ENCODE data around the gene METTL4. TPM values are rescaled to one million over a fixed set of nuclear protein-coding genes. Genes with fewer than 3 reads are reported as not detected.

METTL4 gene
- total and polyA plus RNA-seq, 2 donors from 2014 or later = 7.2 to 15.2 TPM

DNA sequence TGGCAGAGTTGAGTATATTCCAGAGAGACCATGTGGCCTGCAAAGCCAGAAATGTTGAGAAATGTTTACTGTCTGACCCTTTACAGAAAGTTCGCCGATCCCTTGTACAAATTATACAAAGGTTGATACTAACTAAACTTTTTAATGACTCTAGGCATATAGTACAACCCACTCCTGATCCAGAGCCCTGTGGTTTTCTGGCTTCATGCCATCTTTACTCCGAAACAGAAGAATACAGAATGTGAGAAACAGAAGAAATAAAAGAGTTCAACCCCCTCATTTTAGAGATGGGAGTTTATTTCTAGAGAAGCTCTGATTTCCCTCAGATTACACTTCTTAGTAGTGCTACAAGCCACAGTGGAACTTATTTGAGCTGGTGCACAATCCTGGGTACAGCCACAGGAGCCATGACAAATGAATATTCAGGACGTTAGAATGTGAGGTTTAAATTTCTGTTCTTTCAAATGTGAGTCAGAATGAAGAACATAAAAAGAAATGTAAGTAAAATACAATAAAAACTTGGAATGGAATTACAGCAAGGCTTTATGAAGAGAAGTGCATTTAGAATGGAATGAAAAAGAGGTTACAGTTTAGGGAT, 46.2 kb upstream of the METTL4 start:
- Histone ChIP-seq H3K9ac (ENCODE audit: low read length in 3 of 3) (no peak overlapping the region), H3K4me1 (ENCODE audit: control insufficient read depth in 2 of 3, insufficient read depth in 2 of 3, low read depth in 1 of 3, low read length in 3 of 3) (no peaks in the 10 kb centered on the region), H3K36me3 (ENCODE audit: control insufficient read depth in 2 of 3, insufficient read depth in 3 of 3, low read length in 3 of 3) (no peaks in the 10 kb centered on the region), H3K27ac (ENCODE audit: low read depth in 2 of 2, low read length in 2 of 2) (no peak overlapping the region), H3K9me3 (ENCODE audit: control insufficient read depth in 2 of 3, insufficient read depth in 1 of 3, low read length in 3 of 3) (no peaks in the 10 kb centered on the region), H3K27me3 (ENCODE audit: control insufficient read depth, insufficient read depth, low read length) (no peaks in the 10 kb centered on the region), H3K4me3 (ENCODE audit: low read length in 3 of 3) (no peak overlapping the region)
- no peak for TF ChIP-seq CTCF (IDR thresholded peaks at IDR 0.05; ENCODE audit: borderline replicate concordance, extremely low read depth, insufficient read depth)
- DNase-seq (no peak), FAIRE-seq (no peak)
- intact Hi-C loops (cut with DNase I) = no loop called here

GRCh38 chr18:2612996-2613395, 41.7 kb upstream of the METTL4 start:
- no peak for FAIRE-seq
- no peak overlapping the region for H3K9ac ChIP-seq (ENCODE audit: low read length in 3 of 3)

GRCh38 chr18:2610549-2610948, 39.2 kb upstream of the METTL4 start:
- no peak for TF ChIP-seq CTCF (IDR thresholded peaks at IDR 0.05; ENCODE audit: borderline replicate concordance, extremely low read depth, insufficient read depth)
- intact Hi-C loops (cut with DNase I) = no loop called here
- no peaks in the 10 kb centered on the region for H3K9me3 ChIP-seq (ENCODE audit: control insufficient read depth in 2 of 3, insufficient read depth in 1 of 3, low read length in 3 of 3)
- H3K4me3 ChIP-seq (ENCODE audit: low read length in 3 of 3) = no peak overlapping the region
- FAIRE-seq (no peak), DNase-seq (no peak)
- H3K4me1 ChIP-seq (ENCODE audit: control insufficient read depth in 2 of 3, insufficient read depth in 2 of 3, low read depth in 1 of 3, low read length in 3 of 3) = no peaks in the 10 kb centered on the region
- no peaks in the 10 kb centered on the region for H3K36me3 ChIP-seq (ENCODE audit: control insufficient read depth in 2 of 3, insufficient read depth in 3 of 3, low read length in 3 of 3)
- no peak overlapping the region for H3K27ac ChIP-seq (ENCODE audit: low read depth in 2 of 2, low read length in 2 of 2)
- no peaks in the 10 kb centered on the region for H3K27me3 ChIP-seq (ENCODE audit: control insufficient read depth, insufficient read depth, low read length)
- no peak overlapping the region for H3K9ac ChIP-seq (ENCODE audit: low read length in 3 of 3)

More at GRCh38 chr18:2612996-2613395, 41.7 kb upstream of the METTL4 start:
- Histone ChIP-seq H3K27ac (ENCODE audit: low read depth in 2 of 2, low read length in 2 of 2) (no peak overlapping the region), H3K4me3 (ENCODE audit: low read length in 3 of 3) (no peak overlapping the region), H3K9me3 (ENCODE audit: control insufficient read depth in 2 of 3, insufficient read depth in 1 of 3, low read length in 3 of 3) (no peaks in the 10 kb centered on the region), H3K4me1 (ENCODE audit: control insufficient read depth in 2 of 3, insufficient read depth in 2 of 3, low read depth in 1 of 3, low read length in 3 of 3) (no peaks in the 10 kb centered on the region), H3K27me3 (ENCODE audit: control insufficient read depth, insufficient read depth, low read length) (no peaks in the 10 kb centered on the region), H3K36me3 (ENCODE audit: control insufficient read depth in 2 of 3, insufficient read depth in 3 of 3, low read length in 3 of 3) (no peaks in the 10 kb centered on the region)
- no peak for TF ChIP-seq CTCF (IDR thresholded peaks at IDR 0.05; ENCODE audit: borderline replicate concordance, extremely low read depth, insufficient read depth)
- DNase-seq = no peak
- intact Hi-C loops (cut with DNase I) = no loop called here

GRCh38 chr18:2609604-2610003, 38.3 kb upstream of the METTL4 start:
- intact Hi-C loops (cut with DNase I) = no loop called here
- no peak overlapping the region for H3K4me3 ChIP-seq (ENCODE audit: low read length in 3 of 3)
- no peak overlapping the region for H3K9ac ChIP-seq (ENCODE audit: low read length in 3 of 3)
- H3K27ac ChIP-seq (ENCODE audit: low read depth in 2 of 2, low read length in 2 of 2) = no peak overlapping the region
- DNase-seq = no peak
- H3K9me3 ChIP-seq (ENCODE audit: control insufficient read depth in 2 of 3, insufficient read depth in 1 of 3, low read length in 3 of 3) = no peaks in the 10 kb centered on the region
- FAIRE-seq = no peak
- no peaks in the 10 kb centered on the region for H3K27me3 ChIP-seq (ENCODE audit: control insufficient read depth, insufficient read depth, low read length)
- no peaks in the 10 kb centered on the region for H3K4me1 ChIP-seq (ENCODE audit: control insufficient read depth in 2 of 3, insufficient read depth in 2 of 3, low read depth in 1 of 3, low read length in 3 of 3)
- TF ChIP-seq CTCF (IDR thresholded peaks at IDR 0.05; ENCODE audit: borderline replicate concordance, extremely low read depth, insufficient read depth) = no peak
- H3K36me3 ChIP-seq (ENCODE audit: control insufficient read depth in 2 of 3, insufficient read depth in 3 of 3, low read length in 3 of 3) = no peaks in the 10 kb centered on the region

Data from kidney (tissue), 14 donors.